Caco-2 (cell line): ENCODE data around the gene ADAM17. TPM values are rescaled to one million over a fixed set of nuclear protein-coding genes. Genes with fewer than 3 reads are reported as not detected.

ENCODE experiments used
- BruUV-seq: library from RNA; stranded (reverse); fragments of 400-500 nt; replicated peaks from 2 replicates; lab custom pipeline; 2021; lab: Mats Ljungman, UMichigan
- CTCF ChIA-PET: fragments of 300-600 bp; sonication (Branson Sonifier 250); formaldehyde crosslinking; loops from one replicate; lab custom pipeline; 2022; ENCODE audit warnings: antibody characterized with exemption; lab: Charles Lee
- POLR2A ChIA-PET: fragments of 300-600 bp; sonication (Branson Sonifier 250); formaldehyde crosslinking; loops from one replicate; lab custom pipeline; 2022; ENCODE audit warnings: antibody characterized with exemption; lab: Charles Lee
- DNase-seq, 2 experiments: peaks; one replicate each; pipeline versions ENCODE4 v3.0.0 to v3.0.0-alpha.2; 2020 to 2022
- H3K27me3 ChIP-seq: replicated peaks from 2 replicates; pipeline ENCODE4 v1.6.0; 2011; ENCODE audit warnings: low read length; ENCODE audit not compliant: control insufficient read depth, insufficient read depth
- H3K36me3 ChIP-seq: 2 replicates; pipeline ENCODE4 v1.5.1; 2011; ENCODE audit warnings: low read length; ENCODE audit not compliant: control insufficient read depth, insufficient read depth
- H3K4me1 ChIP-seq: fragments of 250-450 bp; sonication (Bioruptor Pico); 2 replicates; pipeline ENCODE4 v1.5.1; 2020; ENCODE audit warnings: mild to moderate bottlenecking
- H3K4me3 ChIP-seq: 2 replicates; pipeline ENCODE4 v1.5.1; 2011; ENCODE audit warnings: low read depth, mild to moderate bottlenecking, control low read depth, low read length
- H3K9me3 ChIP-seq: fragments of 250-450 bp; sonication (Bioruptor Pico); 2 replicates; pipeline ENCODE4 v1.5.1; 2020; ENCODE audit warnings: mild to moderate bottlenecking, moderate library complexity
- H3K27ac Mint-ChIP-seq: one replicate; pipeline ENCODE4 v1.8.0; 2022; ENCODE audit warnings: mixed read lengths; ENCODE audit not compliant: unreplicated experiment
- H3K27me3 Mint-ChIP-seq: one replicate; pipeline ENCODE4 v1.8.0; 2022; ENCODE audit warnings: mixed read lengths; ENCODE audit not compliant: insufficient read depth, unreplicated experiment
- H3K36me3 Mint-ChIP-seq: one replicate; pipeline ENCODE4 v1.8.0; 2022; ENCODE audit warnings: mild to moderate bottlenecking, mixed read lengths; ENCODE audit not compliant: insufficient read depth, unreplicated experiment
- H3K4me1 Mint-ChIP-seq: one replicate; pipeline ENCODE4 v1.8.0; 2022; ENCODE audit warnings: low read depth, mixed read lengths; ENCODE audit not compliant: unreplicated experiment
- H3K4me3 Mint-ChIP-seq: one replicate; pipeline ENCODE4 v1.8.0; 2022; ENCODE audit warnings: mild to moderate bottlenecking, moderate library complexity, mixed read lengths; ENCODE audit not compliant: unreplicated experiment
- H3K9me3 Mint-ChIP-seq: one replicate; pipeline ENCODE4 v1.8.0; 2022; ENCODE audit warnings: mixed read lengths; ENCODE audit not compliant: unreplicated experiment
- CTCF ChIP-seq, 2 experiments: fragments of 200-600 bp in 1 of 2; IDR thresholded peaks; 1 replicate in 1 of 2; 2 replicates in 1 of 2; pipeline versions ENCODE4 v1.5.1 to v1.8.0; 2011 to 2022; ENCODE audit warnings: antibody characterized with exemption in 1 of 2, control low read depth in 1 of 2, inconsistent platforms in 1 of 2, low read depth in 1 of 2, low read length in 1 of 2, mild to moderate bottlenecking in 1 of 2, moderate library complexity in 1 of 2; ENCODE audit not compliant: insufficient read depth in 1 of 2, severe bottlenecking in 1 of 2, unreplicated experiment in 1 of 2
- intact Hi-C: fragments of 100-400 bp; cut with micrococcal nuclease; formaldehyde crosslinking; loops from one replicate; pipeline ENCODE4 v1.10.0; 2022; ENCODE audit not compliant: unreplicated experiment
- total RNA-seq: library from RNA; stranded (reverse); gene quantifications from 2 replicates; pipeline ENCODE4 v1.2.3, GENCODE V29; 2022

The ADAM17 gene
- total RNA-seq, 1 experiment from 2014 or later, result 40.5 TPM

- H3K27me3 Mint-ChIP-seq, result no peaks in the 10 kb centered on the region
- no peak for DNase-seq
- H3K27ac Mint-ChIP-seq, result no peak overlapping the region
- intact Hi-C loops, result no loop called here
- H3K4me1 ChIP-seq, result no peaks in the 10 kb centered on the region
- no peak for TF ChIP-seq CTCF (IDR thresholded peaks at IDR 0.05; ENCODE audit: insufficient read depth in 1 of 2, low read depth in 1 of 2, low read length in 1 of 2, severe bottlenecking in 1 of 2, unreplicated experiment in 1 of 2)
- no peaks in the 10 kb centered on the region for H3K9me3 Mint-ChIP-seq
- no peaks in the 10 kb centered on the region for H3K4me1 Mint-ChIP-seq
- no peaks in the 10 kb centered on the region for H3K9me3 ChIP-seq
- BruUV-seq, result no TSS peak
- peaks cover 86% of the 10 kb centered on the region for H3K36me3 Mint-ChIP-seq
- H3K27me3 ChIP-seq, result no peaks in the 10 kb centered on the region
- POLR2A ChIA-PET, result no interaction called here
- peaks cover 6% of the 10 kb centered on the region for H3K36me3 ChIP-seq
- H3K4me3 Mint-ChIP-seq, result no peak overlapping the region
- CTCF ChIA-PET, result no interaction called here
- H3K4me3 ChIP-seq, result no peak overlapping the region
Observed at GRCh38 chr2:9494081-9494480, 61.5 kb downstream of the ADAM17 start.

- CTCF ChIA-PET, result interaction anchor here (0.6 kb wide), 1 partner anchor 380 kb away, joined by 6 read pairs; no protein-coding TSS in a partner anchor
- H3K27me3 Mint-ChIP-seq, result no peaks in the 10 kb centered on the region
- no peaks in the 10 kb centered on the region for H3K4me1 ChIP-seq
- H3K36me3 ChIP-seq, result peaks cover 6% of the 10 kb centered on the region
- no TSS peak for BruUV-seq
- H3K4me3 ChIP-seq, result no peak overlapping the region
- TF ChIP-seq CTCF (IDR thresholded peaks at IDR 0.05; ENCODE audit: insufficient read depth in 1 of 2, low read depth in 1 of 2, low read length in 1 of 2, severe bottlenecking in 1 of 2, unreplicated experiment in 1 of 2), result no peak
- H3K27me3 ChIP-seq, result no peaks in the 10 kb centered on the region
- H3K36me3 Mint-ChIP-seq, result peaks cover 87% of the 10 kb centered on the region
- no peaks in the 10 kb centered on the region for H3K9me3 Mint-ChIP-seq
- no peaks in the 10 kb centered on the region for H3K4me1 Mint-ChIP-seq
- H3K4me3 Mint-ChIP-seq, result no peak overlapping the region
- H3K9me3 ChIP-seq, result no peaks in the 10 kb centered on the region
- no peak for DNase-seq
- POLR2A ChIA-PET, result no interaction called here
- no peak overlapping the region for H3K27ac Mint-ChIP-seq
- intact Hi-C loops, result no loop called here
Observed at GRCh38 chr2:9493478-9493877, 62.2 kb downstream of the ADAM17 start.

- peaks cover 81% of the 10 kb centered on the region for H3K36me3 Mint-ChIP-seq
- no peak for TF ChIP-seq CTCF (IDR thresholded peaks at IDR 0.05; ENCODE audit: insufficient read depth in 1 of 2, low read depth in 1 of 2, low read length in 1 of 2, severe bottlenecking in 1 of 2, unreplicated experiment in 1 of 2)
- H3K9me3 Mint-ChIP-seq, result no peaks in the 10 kb centered on the region
- intact Hi-C loops, result no loop called here
- Histone ChIP-seq H3K4me3 (no peak overlapping the region), H3K4me1 (no peaks in the 10 kb centered on the region), H3K9me3 (no peaks in the 10 kb centered on the region), H3K36me3 (peaks cover 6% of the 10 kb centered on the region), H3K27me3 (no peaks in the 10 kb centered on the region)
- CTCF ChIA-PET, result no interaction called here
- POLR2A ChIA-PET, result no interaction called here
- DNase-seq, result no peak
- H3K4me3 Mint-ChIP-seq, result no peak overlapping the region
- no peaks in the 10 kb centered on the region for H3K4me1 Mint-ChIP-seq
- no peak overlapping the region for H3K27ac Mint-ChIP-seq
- H3K27me3 Mint-ChIP-seq, result no peaks in the 10 kb centered on the region
- no TSS peak for BruUV-seq
Observed at GRCh38 chr2:9492927-9493326, 62.7 kb downstream of the ADAM17 start.
